ENCODE results near the gene DCST1.

Gene DCST1

DNA sequence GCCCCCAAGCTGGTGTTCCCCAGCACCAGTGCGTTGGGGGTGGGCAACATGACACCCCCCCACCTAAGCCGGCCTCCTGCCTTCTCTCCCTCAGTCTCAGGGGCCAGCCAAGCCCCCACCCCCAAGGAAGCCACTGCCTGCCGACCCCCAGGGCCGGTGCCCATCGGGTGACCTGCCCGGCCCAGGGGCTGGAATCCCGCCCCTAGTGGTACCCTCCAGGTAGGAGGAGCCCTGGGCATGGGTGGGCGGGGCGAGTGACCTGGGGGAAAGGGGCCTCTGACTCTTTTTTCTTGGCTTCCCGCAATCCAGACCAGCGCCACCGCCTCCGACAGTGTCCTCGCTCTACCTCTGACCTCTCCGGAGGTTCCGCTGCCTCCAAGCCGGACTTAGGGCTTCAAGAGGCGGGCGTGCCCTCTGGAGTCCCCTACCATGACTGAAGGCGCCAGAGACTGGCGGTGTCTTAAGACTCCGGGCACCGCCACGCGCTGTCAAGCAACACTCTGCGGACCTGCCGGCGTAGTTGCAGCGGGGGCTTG is 28.6 kb downstream of the DCST1 start:
- DNase-seq (ENCODE audit: extremely low spot score) = no peak
- TF ChIP-seq SUZ12 (IDR thresholded peaks at IDR 0.05) (no peak), FOXA1 (IDR thresholded peaks at IDR 0.05) (no peak), LEF1 (IDR thresholded peaks at IDR 0.05; ENCODE audit: borderline replicate concordance) (no peak), TARDBP (IDR thresholded peaks at IDR 0.05) (no peak), L3MBTL2 (conservative IDR thresholded peaks at IDR 0.05) (no peak), BHLHE40 (IDR thresholded peaks at IDR 0.05; ENCODE audit: borderline replicate concordance) (no peak), SP1 (IDR thresholded peaks at IDR 0.05) (no peak)
- TF ChIP-seq, protein P1, sequence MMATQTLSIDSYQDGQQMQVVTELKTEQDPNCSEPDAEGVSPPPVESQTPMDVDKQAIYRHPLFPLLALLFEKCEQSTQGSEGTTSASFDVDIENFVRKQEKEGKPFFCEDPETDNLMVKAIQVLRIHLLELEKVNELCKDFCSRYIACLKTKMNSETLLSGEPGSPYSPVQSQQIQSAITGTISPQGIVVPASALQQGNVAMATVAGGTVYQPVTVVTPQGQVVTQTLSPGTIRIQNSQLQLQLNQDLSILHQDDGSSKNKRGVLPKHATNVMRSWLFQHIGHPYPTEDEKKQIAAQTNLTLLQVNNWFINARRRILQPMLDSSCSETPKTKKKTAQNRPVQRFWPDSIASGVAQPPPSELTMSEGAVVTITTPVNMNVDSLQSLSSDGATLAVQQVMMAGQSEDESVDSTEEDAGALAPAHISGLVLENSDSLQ (IDR thresholded peaks at IDR 0.05) = no peak
- ChIA-PET CTCF (interaction anchor here (0.7 to 3.2 kb wide), 21 partner anchors 8 to 193 kb away, joined by 3 to 43 read pairs (median 4); partner anchors contain the start of genes ADAM15, EFNA3 and LENEP), POLR2A (interaction anchor here (0.6 to 3.7 kb wide), 7 partner anchors 11 to 110 kb away, joined by 3 to 20 read pairs (median 4); partner anchors contain the start of genes ADAM15, PBXIP1 and PYGO2)

GRCh38 chr1:155062702-155063411 is 29.2 kb downstream of the DCST1 start:
- no peak for TF ChIP-seq ELF4 (IDR thresholded peaks at IDR 0.05)
- no peak for TF ChIP-seq FOXM1 (IDR thresholded peaks at IDR 0.05; ENCODE audit: borderline replicate concordance)
- TF ChIP-seq TARDBP (IDR thresholded peaks at IDR 0.05) = no peak
- TF ChIP-seq FOXK2 (IDR thresholded peaks at IDR 0.05) = no peak
- CTCF ChIA-PET = interaction anchor here (0.7 to 3.2 kb wide), 7 partner anchors 8 to 64 kb away, joined by 3 to 43 read pairs (median 4); no protein-coding TSS in a partner anchor
- peak; percentile 87 for DNase-seq (ENCODE audit: extremely low spot score)
- POLR2A ChIA-PET = interaction anchor here (0.6 to 3.7 kb wide), 3 partner anchors 12 to 69 kb away, joined by 3 to 20 read pairs (median 3); partner anchors contain the start of gene ADAM15

DNA sequence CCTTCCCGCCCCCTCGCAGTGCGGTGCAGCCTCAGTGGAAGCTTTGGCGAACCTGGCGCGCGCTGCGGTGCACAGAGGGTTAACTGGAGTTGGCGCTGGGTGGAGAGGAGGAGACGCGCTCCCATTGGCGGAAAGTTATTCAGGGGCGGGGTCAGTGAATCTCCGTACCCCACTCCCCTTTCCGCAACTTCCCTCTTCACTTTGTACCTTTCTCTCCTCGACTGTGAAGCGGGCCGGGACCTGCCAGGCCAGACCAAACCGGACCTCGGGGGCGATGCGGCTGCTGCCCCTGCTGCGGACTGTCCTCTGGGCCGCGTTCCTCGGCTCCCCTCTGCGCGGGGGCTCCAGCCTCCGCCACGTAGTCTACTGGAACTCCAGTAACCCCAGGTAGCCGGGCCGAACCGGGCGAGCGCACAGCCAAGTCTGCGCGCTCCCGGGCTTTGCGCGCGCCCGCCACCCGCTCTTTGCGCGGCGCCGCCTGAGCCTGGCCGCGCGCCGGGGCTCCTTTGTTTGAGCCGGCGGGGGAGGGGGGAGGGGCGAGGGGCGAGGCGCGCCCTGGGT is 30.0 kb downstream of the DCST1 start, which contains the start of gene EFNA4:
TSS of gene EFNA4 (plus strand) at position 191 of the 561 bp plus-strand sequence. CDS start at position 275, 84 bp downstream.
- no peak for TF ChIP-seq NFRKB (IDR thresholded peaks at IDR 0.05)
- TF ChIP-seq SP1 (IDR thresholded peaks at IDR 0.05) = no peak
- TF ChIP-seq ZNF384 (IDR thresholded peaks at IDR 0.05) = no peak
- no peak for TF ChIP-seq L3MBTL2 (conservative IDR thresholded peaks at IDR 0.05)
- no peak for TF ChIP-seq FOXK2 (IDR thresholded peaks at IDR 0.05)
- no peak for TF ChIP-seq BHLHE40 (IDR thresholded peaks at IDR 0.05; ENCODE audit: borderline replicate concordance)
- no peak for TF ChIP-seq ARNT (IDR thresholded peaks at IDR 0.05)
- TF ChIP-seq CTBP1 (IDR thresholded peaks at IDR 0.05; ENCODE audit: borderline replicate concordance) = no peak
- TF ChIP-seq TARDBP (IDR thresholded peaks at IDR 0.05) = no peak
- TF ChIP-seq HDGF (IDR thresholded peaks at IDR 0.05; ENCODE audit: borderline replicate concordance) = no peak
- TF ChIP-seq ELF4 (IDR thresholded peaks at IDR 0.05) = no peak
- TF ChIP-seq FOXA1 (IDR thresholded peaks at IDR 0.05) = no peak
- TF ChIP-seq SUZ12 (IDR thresholded peaks at IDR 0.05) = no peak
- TF ChIP-seq, protein P1 (IDR thresholded peaks at IDR 0.05) = no peak
- ChIA-PET POLR2A (interaction anchor here (1.0 to 3.7 kb wide), 4 partner anchors 12 to 69 kb away, joined by 3 to 20 read pairs (median 10); no protein-coding TSS in a partner anchor), CTCF (interaction anchor here (0.7 to 3.2 kb wide), 5 partner anchors 18 to 46 kb away, joined by 3 to 43 read pairs (median 4); no protein-coding TSS in a partner anchor)
- peak; percentile 90 for DNase-seq (ENCODE audit: extremely low spot score)

DNA sequence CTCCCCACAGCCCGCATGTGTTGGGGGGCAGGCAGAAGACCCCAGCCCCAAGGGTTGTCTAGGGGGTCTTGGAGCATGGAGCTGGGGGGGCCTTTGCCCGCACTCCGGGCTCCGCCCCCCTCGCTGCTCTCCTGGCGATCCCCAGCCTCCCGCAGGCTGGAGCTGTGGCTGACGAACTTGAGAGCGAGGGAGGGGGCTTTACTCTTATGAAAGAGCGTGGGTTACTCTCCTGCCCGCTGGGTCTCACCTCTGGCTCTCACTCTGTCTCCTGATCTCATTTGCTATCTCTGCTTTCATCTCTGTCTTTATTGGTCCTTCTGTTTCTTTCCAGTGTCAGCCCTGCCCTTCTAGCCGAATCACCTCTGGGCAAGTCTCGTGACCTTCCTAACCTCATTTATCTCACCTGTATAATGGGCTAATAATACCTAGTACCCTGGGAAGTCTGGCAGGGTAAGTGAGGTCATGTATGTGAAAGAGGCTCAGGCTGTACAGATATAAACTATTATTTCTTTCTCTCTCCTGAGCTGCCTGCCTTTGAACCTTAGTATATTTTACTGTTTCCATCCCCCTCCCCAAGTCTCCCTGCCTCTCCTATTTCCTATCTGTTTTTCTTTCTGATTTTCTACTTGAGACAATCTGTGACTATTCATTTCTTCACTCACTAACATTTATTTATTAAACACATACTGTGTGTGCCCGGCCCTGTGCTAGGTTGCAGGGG is 30.6 kb downstream of the DCST1 start:
- POLR2A ChIA-PET = interaction anchor here (0.6 to 3.7 kb wide), 5 partner anchors 11 to 103 kb away, joined by 3 to 20 read pairs (median 11); partner anchors contain the start of genes ADAM15 and PYGO2
- DNase-seq (ENCODE audit: extremely low spot score) = peak; percentile 71
- no peak for TF ChIP-seq CTBP1 (IDR thresholded peaks at IDR 0.05; ENCODE audit: borderline replicate concordance)
- TF ChIP-seq FOXK2 (IDR thresholded peaks at IDR 0.05) = no peak
- no peak for TF ChIP-seq L3MBTL2 (conservative IDR thresholded peaks at IDR 0.05)
- no peak for TF ChIP-seq FOXM1 (IDR thresholded peaks at IDR 0.05; ENCODE audit: borderline replicate concordance)
- TF ChIP-seq, protein P1 (IDR thresholded peaks at IDR 0.05) = no peak
- no peak for TF ChIP-seq ELF4 (IDR thresholded peaks at IDR 0.05)
- no peak for TF ChIP-seq ZNF384 (IDR thresholded peaks at IDR 0.05)
- no peak for TF ChIP-seq SUZ12 (IDR thresholded peaks at IDR 0.05)
- no peak for TF ChIP-seq BHLHE40 (IDR thresholded peaks at IDR 0.05; ENCODE audit: borderline replicate concordance)
- TF ChIP-seq ARNT (IDR thresholded peaks at IDR 0.05) = no peak
- TF ChIP-seq LEF1 (IDR thresholded peaks at IDR 0.05; ENCODE audit: borderline replicate concordance) = no peak
- no peak for TF ChIP-seq HDGF (IDR thresholded peaks at IDR 0.05; ENCODE audit: borderline replicate concordance)
- no peak for TF ChIP-seq TARDBP (IDR thresholded peaks at IDR 0.05)
- no peak for TF ChIP-seq NFRKB (IDR thresholded peaks at IDR 0.05)
- no peak for TF ChIP-seq FOXA1 (IDR thresholded peaks at IDR 0.05)
- no peak for TF ChIP-seq SP1 (IDR thresholded peaks at IDR 0.05)
- CTCF ChIA-PET = interaction anchor here (1.1 to 3.2 kb wide), 6 partner anchors 14 to 108 kb away, joined by 3 to 43 read pairs (median 4); partner anchors contain the start of gene KRTCAP2

Measured in HEK293T (cell line).